HG02840 (cell line): ENCODE measurements around the gene TRAPPC3L.
"Not testable (repeated sequence)": the region's sequence is repeated elsewhere in the genome, so short reads cannot be mapped to it uniquely, and the experiment has no call there.

ENCODE experiments used
- ATAC-seq: cut with Tn5 transposase; IDR thresholded peaks from one replicate; pipeline ENCODE4 v1.9.1; 2021; ENCODE audit warnings: mild to moderate bottlenecking, moderate library complexity, moderate number of reproducible peaks; ENCODE audit not compliant: unreplicated experiment, low FRiP score

The TRAPPC3L gene

DNA sequence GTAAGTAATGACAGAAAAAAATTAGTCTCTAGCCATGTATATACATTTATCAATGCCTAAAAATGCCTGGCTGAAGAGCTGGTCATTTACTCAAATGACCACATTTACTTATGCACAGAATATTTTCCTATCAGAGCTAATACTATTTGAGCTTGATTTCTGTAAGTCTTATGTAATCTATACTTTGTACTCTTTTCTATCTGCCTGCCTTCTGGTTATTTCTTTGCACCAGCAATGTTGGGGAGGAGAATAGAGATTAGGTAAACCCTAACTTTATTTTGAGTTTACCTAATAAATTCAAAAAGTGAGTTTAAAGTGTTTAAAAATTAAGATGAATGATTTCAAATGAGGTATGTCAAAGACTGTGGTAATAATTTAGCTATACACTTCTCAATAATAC lies 30.3 kb downstream of the TRAPPC3L start:
- no peak for ATAC-seq

DNA sequence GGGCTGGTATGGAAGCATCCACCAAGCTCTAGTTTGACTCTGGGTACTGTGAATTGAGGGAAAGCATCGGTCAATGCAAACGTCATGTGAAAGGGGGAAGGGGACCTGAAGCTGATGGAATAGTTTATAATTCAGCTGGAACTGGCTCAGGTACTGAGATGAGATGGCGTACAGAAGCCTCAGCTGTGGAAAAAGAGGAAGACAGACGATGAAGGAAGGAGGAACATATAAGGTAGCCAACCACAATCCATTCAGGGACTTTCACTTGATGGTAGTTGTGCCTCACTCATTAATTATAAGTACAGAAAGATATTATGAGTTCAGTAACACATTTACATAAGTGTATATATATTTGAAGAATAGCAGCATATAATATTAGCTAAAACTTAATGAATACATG lies 31.4 kb downstream of the TRAPPC3L start:
- no peak for ATAC-seq

DNA sequence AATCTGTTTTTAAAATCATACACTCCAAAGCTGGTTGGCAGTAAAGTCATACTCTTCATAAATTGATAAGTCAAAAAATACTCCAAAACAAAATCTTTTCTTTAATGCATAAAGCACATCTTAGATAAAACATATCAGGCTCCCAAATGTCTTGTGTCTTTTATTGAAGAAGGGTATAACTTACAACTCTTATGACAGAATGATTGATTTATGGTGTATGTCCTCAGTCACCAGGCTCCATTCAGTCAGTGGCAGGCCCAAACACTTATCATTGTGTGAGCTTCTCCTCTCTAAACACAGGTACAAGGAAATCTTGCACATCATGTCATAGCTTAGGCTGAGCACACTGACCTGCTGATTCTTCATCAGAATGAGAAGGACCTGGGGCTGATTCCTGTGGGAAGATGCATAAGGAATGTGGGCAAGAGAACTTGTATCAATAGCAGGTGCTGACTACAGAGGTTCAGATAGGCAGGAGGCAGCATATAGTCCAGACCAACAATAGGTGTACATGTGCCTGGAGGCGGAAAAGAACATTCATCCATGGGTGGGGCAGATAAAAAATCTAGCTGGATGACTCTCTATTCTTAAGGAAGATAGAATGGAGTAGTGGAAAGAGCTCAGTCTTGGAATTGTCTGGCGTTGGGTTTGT lies 32.1 kb downstream of the TRAPPC3L start:
- no peak for ATAC-seq

DNA sequence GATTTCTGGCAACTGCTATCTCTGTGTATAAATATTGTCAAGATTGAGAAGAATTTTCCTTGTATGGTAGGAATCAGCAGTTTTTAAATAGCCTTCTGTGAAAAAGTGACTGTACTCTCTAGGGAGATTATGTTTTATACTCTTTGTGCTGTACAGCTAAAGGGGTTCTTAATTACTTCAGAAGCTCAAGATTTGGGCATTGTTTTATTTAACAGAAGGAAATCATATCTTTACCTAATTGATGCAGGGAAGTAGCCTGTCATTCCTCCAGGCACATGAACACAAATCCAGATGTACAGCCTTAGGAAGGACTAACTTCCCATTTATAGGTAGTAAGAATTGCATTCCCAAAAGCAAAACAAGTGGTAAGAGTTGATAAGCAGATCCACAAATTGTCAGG lies 32.8 kb downstream of the TRAPPC3L start:
- no peak for ATAC-seq

DNA sequence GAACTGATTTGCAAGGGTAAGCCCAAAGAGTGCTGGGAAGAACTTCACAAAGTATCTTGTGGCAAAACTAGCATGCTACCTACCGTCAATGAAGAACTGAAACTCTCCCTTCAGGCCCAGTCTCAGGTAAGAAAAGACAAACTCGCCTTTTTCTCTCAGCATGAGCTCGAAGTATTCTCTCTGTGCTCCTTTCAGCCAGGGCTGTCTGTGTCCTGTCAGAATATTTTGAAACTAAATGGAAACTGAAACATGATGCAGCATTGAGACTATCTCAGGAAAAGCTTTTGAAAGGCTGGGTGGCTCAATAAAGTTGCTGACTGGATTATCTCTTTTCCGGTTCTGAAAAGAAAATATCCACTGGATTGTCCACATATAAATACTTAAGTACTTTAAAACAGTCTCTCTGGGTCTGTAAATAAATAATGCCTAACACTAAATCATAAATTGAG lies 33.3 kb downstream of the TRAPPC3L start:
- no peak for ATAC-seq

DNA sequence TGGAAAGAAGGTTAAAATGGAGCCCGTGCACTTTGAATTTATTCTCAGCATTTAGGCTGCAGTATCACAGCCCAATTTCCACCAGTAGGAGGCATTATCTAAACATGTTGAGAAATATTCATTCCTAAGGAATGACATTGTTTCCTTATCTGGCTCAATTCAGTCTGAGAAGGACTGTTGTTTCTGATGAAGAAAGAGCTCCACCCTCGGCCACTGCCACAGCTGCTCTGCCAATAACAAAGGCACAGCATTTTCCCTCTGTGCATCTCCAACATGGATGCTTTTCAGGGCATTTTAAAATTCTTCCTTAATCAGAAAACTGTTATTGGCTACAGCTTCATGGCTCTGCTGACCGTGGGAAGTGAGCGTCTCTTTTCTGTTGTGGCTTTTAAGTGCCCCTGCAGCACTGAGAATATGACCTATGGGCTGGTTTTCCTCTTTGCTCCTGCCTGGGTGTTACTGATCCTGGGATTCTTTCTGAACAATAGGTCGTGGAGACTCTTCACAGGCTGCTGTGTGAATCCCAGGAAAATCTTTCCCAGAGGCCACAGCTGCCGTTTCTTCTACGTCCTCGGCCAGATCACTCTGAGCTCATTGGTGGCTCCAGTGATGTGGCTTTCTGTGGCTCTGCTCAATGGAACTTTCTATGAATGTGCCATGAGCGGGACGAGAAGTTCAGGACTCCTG lies 33.9 kb downstream of the TRAPPC3L start, which contains the start of gene CALHM5:
CALHM5 (plus strand) TSS at position 216 of the 687 bp plus-strand sequence; CDS start at position 274, 58 bp downstream.
- ATAC-seq = no peak

DNA sequence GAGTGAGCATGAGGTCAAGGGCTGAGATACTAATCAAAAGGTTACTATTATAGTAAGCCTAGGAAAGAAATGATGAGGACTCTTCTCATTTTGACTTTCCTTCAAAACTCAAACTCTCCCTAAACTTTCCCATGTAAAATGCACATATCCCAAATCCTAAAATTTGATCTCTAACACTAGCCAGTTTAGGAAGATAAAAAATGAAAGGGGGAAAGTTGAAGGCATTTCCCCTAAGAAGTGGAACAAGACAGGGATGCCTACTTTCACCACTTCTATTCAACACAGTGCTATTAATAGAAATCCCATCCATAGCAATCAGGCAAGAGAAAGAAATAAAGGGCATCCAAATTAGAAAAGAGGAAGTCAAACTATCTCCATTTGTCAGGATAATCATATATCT lies 37.0 kb downstream of the TRAPPC3L start:
- ATAC-seq = no peak

DNA sequence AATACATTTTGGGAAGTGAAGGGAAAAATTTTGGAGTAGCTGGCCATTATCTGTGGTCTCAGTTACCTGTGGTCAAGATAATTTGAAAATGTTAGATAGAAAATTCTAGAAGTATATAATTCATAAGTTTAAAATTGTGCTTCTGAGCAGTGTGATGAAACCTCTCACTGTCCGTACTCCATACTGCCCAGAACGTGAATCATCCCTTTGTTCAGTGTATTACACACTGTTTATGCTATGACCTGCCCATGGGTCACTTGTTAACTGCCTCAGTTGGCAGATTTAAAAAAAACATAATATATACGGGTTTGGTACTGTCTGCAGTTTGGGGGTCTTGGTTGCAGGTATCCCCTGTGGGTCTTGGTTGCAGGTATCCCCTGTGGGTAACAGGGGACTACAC lies 38.2 kb downstream of the TRAPPC3L start:
- ATAC-seq = no peak

DNA sequence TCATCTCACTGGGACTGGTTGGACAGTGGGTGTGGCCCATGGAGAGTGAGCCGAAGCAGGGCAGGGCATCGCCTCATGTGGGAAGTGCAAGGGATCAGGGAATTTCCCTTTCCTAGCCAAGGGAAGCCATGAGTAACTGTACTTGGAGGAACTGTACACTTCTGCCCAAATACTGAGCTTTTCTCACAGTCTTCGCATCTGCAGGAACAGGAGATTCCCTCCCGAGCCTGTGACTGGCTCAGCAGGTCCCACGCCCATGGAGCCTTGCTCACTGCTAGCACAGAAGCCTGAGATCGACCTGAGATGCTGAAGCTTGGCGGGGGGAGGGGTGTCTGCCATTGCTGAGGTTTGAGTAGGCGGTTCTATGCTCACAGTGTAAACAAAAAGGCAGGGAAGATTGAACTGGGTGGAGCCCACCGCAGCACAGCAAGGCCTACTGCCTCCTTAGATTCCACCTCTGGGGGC lies 44.5 kb downstream of the TRAPPC3L start:
- no peak for ATAC-seq

DNA sequence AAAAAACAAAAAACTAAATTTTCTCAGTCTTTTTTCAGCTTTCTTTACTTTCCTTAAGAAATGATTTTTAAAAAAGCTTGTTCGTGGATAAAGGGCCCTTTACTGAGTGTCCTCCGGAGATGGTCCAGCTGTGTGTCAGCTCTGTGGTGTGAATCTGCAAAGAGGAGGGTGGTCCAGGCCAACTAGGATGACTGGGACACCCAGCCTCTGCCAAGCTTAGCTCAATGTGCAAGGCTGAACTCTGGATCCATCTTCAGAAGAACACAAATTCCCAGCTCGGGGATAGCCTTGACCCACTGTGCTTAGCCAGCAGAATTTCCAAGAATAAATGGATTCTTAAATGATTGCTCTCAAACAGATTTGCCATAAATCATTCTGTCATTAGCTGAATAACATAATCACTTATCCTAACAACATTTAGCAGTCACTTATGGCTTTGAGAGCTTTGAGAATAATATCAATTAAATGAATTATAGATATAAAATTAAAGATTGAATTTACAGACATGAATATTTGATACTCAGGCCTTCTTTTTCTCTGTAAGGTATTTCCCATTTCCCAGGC lies 48.3 kb downstream of the TRAPPC3L start:
- ATAC-seq = no peak

DNA sequence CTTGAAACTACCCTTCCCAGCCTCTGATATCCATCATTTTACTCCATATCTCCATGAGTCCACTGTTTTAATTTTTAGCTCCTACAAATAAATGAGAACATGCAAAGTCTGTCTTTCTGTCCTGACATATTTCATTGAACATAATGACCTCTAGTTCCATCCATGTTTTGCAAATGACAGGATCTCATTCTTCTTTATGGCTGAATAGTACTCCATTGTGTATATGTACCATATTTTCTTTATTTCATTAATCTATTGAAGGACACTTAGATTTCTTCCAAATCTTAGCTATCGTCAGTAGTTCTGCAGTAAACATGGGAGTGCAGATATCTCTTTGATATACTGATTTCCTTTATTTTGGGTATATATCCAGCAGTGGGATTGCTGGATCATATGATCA lies 50.3 kb downstream of the TRAPPC3L start:
- not testable (repeated sequence) for ATAC-seq

DNA sequence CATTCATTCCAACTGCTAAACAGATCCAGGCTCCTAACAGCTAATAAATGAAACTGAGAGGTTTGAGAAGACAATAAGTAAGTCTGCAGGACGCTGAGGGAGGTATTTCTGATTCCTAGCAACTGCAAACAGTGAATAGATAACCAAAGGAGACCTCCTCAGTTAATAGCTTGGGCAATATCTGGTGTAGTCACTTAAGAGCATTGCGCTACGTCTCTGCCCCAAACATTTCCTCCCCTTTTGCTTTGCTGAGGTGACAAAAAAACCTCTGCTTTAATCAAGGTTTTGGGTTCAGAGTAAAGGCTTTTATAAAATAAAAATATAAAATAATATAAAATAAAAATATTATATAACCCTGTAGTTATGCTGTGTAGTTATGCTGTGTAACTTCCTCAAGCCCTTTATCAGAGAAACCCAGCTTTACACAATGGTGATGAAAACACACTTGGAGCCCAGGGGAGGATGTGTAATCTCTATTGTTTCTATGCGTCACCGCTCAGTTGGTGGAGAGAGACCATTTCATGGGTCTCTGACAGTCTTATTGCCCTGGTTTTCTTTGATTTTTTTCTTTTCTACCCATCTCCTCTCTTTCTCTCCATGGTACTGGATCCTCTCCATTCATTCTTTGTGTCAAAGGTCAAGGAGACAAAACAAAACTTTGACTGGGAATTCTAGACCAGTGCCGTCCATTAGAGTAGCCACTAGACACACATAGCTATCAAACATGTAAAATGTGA lies 53.0 kb downstream of the TRAPPC3L start:
- no peak for ATAC-seq

DNA sequence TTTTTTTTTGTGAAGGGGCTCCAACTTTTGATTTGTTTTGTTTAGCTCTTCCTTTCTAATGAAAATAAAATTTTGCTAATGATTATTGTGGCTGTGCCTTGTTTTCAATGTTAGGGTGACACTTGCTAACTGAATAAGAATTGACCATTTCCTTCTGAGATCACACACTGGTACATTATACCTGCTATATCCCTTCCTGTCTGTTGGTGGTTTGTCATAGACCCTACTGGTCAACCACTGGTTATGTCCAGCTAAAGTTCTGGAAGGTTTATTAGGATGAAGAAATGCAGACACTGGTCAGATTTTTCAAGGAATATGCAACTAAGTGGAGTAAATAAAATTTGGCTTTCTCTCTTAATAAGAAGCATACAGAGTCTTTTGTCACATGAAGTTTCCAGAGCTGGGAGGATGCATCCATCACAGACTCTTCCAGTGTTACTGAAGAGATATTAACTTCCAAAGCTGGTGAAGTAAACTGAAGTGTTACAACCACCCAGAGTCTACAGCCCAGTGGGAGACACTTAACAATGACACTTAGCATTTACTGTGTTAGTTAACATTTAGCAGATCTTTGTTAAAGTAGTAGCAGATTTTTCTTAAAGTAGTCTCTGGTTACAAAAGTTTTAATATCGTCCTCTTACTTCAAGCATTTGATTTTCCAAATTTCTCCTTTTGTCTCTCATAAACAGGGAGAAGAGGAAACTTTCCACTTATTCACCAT lies 53.7 kb downstream of the TRAPPC3L start:
- ATAC-seq = no peak

DNA sequence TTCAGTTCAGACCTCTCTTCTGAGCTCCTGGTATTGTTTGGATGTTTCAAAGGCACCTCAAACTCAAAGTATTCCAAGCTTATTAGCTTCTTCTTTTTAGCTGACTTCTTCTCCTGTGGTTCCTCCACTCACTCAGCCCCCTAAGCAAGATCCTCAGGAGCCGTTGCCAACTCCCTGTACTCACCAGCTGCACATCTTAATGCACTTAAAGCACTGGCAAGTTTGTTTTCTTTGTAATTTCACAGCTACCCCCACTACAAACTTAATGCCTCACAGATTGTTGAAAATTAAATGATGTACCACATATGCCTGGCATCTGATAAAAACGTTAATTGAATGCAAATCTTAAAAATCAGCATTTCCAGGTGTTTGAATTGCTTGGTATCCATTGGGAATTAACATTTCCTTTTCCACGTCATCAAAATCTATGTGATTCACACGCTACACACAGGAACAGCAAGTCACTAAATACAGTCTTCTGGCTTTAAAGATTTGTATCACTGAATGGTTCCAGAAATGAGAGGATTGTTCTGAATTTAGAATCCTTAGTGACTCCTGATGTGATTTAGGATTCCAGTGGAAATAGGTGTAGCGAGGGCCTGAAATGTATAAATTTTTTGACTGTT lies 59.8 kb downstream of the TRAPPC3L start:
- ATAC-seq = no peak

DNA sequence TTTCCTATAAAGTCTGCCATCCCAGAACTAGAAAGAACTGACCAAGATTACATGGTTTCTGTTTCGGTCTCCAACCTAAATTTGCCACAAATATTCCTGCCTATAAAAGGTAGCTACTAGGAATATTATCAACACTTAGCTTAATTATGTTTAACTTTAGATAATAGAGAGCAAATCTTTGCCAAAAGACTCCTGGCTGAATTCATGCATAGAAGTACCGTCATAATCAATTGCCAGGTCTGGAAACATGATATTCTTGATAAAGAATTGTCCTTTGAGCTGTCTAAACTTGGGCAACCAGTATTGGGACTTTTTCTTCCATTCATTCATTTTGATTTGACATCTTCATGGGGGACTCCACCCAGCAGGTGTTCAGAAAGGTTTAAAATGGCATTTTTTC lies 61.9 kb downstream of the TRAPPC3L start:
- no peak for ATAC-seq

DNA sequence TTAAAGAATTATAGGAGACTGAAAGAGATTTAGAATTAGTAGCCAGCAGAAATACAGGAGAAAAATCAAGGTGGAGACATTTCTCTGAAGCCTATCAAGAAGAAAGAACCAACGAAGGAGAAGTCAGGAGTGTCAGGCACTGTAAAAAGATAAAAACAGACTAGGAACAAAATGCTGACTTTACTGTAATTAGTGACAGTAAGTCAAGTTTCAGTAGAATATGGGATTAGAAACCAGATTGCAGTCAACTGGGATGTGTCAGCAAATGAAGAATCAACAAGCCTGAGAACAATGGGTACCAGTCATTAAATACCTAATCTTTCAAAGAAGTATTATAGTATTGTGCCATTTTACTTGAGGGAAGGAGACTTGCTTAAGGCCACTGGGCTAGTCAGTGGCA lies 62.7 kb downstream of the TRAPPC3L start:
- no peak for ATAC-seq

DNA sequence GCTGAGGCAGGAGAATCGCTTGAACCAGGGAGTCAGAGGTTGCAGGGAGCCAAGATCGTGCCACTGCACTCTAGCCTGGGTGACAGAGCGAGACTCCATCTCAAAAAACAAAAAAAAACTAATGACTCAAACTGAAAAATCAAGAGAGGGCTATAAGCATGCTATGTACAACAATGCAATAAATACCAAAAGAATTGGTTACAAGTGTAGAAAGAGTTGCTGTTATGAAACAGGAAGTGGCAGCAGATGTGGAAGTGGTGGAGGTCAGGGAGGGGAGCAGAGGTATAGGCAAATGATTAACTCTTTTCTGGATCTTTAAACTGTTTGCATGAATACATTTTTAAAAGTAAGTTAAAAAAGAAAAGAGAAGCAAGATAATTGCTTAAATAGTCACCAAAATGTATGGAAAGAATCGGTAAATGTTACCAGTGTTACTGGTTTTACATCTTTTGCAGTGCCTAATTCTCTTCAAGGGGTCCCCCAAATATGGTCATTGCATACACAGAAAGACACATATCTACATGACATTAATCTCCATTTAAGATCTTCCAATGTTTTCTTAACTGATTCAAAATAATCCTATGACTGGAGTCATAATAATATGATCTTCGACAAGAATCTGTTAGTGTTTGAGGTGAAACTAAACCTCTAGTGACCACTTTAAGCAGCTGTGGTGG lies 69.3 kb downstream of the TRAPPC3L start:
- ATAC-seq = peak; percentile 100

DNA sequence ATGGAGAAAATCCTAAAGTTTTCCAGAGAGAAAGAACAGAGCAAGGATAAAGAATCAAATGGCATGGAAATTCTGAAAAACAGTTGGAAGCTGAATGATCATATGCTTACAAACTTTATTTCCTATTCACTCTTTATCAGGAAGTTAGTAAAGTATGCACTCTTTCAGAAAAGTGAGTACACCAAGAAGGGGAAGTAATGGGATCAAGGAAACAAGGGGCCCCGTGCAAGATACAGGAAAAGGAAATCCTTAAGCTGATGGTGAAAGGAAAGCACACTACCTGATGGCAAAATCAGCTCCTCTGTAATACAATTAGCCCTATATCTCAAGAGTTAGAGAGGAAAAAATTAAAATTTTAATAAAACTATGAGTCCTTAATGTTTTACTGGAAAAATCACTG lies 70.3 kb downstream of the TRAPPC3L start:
- no peak for ATAC-seq

DNA sequence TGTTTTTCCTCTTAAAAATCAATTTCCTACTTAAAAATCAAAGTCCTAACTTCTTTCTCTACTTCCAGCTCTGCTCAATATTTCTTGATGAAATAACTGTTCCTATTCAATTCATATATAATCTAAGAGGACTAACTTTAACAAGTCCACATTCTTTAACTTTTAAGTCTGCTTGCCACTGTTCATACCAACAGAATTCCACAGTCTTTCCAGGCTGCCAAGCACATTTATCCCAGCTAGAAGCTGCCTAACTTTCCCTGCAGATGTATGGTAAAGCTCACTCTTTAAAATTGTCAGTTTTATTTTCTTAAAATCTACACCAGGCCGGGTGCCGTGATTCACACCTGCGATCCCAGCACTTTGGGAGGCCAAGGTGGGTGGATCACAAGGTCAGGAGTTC lies 72.8 kb downstream of the TRAPPC3L start:
- no peak for ATAC-seq
